Spinal cord (tissue), 10 donors: Measurements from ENCODE around the gene LMO3. TPM values are rescaled to one million over a fixed set of nuclear protein-coding genes. Genes with fewer than 3 reads are reported as not detected.

Source experiments
- DNase-seq, 6 donors: peaks; one replicate each; pipeline versions ENCODE4 v3.0.0 to v3.0.0-alpha.2; 2013 to 2015; ENCODE audit warnings: low spot score in 6 of 6, low read depth in 4 of 6
- H3K27ac ChIP-seq: one replicate; pipeline ENCODE4 v1.5.1; 2013; ENCODE audit warnings: low read depth, low read length, control low read depth
- H3K27me3 ChIP-seq: one replicate; pipeline ENCODE4 v1.6.1; 2013; ENCODE audit warnings: low read length; ENCODE audit not compliant: control insufficient read depth, insufficient read depth
- H3K36me3 ChIP-seq: one replicate; pipeline ENCODE4 v1.6.1; 2013; ENCODE audit warnings: low read length; ENCODE audit not compliant: control insufficient read depth, insufficient read depth
- H3K4me1 ChIP-seq: one replicate; pipeline ENCODE4 v1.6.1; 2013; ENCODE audit warnings: low read length; ENCODE audit not compliant: control insufficient read depth, insufficient read depth
- H3K4me3 ChIP-seq: one replicate; pipeline ENCODE4 v1.5.1; 2013; ENCODE audit warnings: low read depth, low read length, control low read depth
- H3K9me3 ChIP-seq: one replicate; pipeline ENCODE4 v1.6.1; 2013; ENCODE audit warnings: low read length; ENCODE audit not compliant: control insufficient read depth, insufficient read depth
- WGBS: methylation state at CpG from one replicate; pipeline ENCODE4 v1.1.5; 2013; ENCODE audit warnings: missing lambda C conversion rate; ENCODE audit not compliant: insufficient coverage; 5-methylcytosine and 5-hydroxymethylcytosine counted together
- polyA plus RNA-seq, 2 donors: library from polyadenylated mRNA; unstranded; fragments of 120-200 nt; gene quantifications; one replicate each; pipeline ENCODE4 v1.2.1, GENCODE V29; 2013; ENCODE audit not compliant: insufficient read length in 2 of 2
- total RNA-seq, 2 donors: library from RNA; depleted of rRNA in 1 of 2; stranded (reverse); fragments of 120-200 nt in 1 of 2; fragments of >200 nt in 1 of 2; gene quantifications; one replicate each; pipeline versions ENCODE4 v1.2.3 to v1.2.4, GENCODE V29; 2013 to 2014
- donor health status: healthy.

The LMO3 gene
- total and polyA plus RNA-seq, 4 donors: 56.1 to 113 (median 85.2) TPM

DNA sequence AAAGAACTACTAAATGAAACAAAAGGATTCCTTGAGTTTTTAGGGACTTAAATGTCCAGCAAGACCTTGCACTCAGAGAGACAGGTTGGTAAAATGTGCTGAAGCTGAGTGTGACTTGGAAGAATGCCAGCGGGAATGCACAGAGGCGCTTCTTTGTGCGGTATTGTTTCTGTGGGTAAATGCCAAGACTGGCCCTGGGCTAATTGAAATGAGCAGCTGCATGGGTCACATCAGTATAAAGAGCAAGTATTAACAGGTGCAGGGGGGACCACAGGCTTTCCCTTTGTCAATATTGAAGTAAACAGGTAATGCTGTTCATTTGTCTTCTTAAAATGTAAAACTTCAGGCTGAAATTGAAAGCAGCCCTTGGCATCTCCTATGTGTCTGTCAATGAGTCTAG lies 74.3 kb downstream of the LMO3 start:
- Histone ChIP-seq H3K27me3 (no peaks in the 10 kb centered on the region), H3K4me1 (no peaks in the 10 kb centered on the region), H3K36me3 (no peaks in the 10 kb centered on the region), H3K4me3 (no peak overlapping the region), H3K9me3 (no peaks in the 10 kb centered on the region), H3K27ac (no peak overlapping the region)
- peak; percentile 35 to 90 (median 54) for DNase-seq
- WGBS: 46% methylated on average over 3 of the region's 3 CpGs

GRCh38 chr12:16530268-16530850 lies 75.6 kb downstream of the LMO3 start:
- no peaks in the 10 kb centered on the region for H3K36me3 ChIP-seq
- no peaks in the 10 kb centered on the region for H3K4me1 ChIP-seq
- 56% methylated on average over 1 of the region's 2 CpGs for WGBS
- H3K9me3 ChIP-seq: no peaks in the 10 kb centered on the region
- H3K27ac ChIP-seq: no peak overlapping the region
- DNase-seq: no peak
- no peaks in the 10 kb centered on the region for H3K27me3 ChIP-seq
- no peak overlapping the region for H3K4me3 ChIP-seq

DNA sequence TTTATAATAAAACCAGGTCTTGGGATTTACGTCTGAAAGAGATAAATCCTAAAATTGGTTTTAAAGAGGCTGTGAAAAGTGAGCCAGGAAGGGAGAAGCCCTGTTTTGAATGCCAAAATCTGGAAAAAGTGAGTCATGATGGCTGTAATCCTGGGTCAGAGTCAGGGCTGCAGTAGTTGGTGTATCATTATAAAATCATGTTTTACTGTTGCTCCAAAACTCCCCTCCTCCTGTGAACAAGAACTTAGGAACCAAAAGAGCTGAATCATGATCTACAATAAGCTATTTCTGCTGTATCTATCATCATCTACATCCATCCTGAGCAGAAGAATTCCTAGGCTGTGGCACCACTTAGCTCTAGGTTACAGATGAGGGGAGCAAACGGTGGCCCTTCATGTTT lies 79.3 kb downstream of the LMO3 start:
- H3K4me3 ChIP-seq: no peak overlapping the region
- whole genome bisulfite sequencing: 100% methylated on average over 1 of the region's 2 CpGs
- H3K4me1 ChIP-seq: no peaks in the 10 kb centered on the region
- DNase-seq: no peak
- H3K27me3 ChIP-seq: no peaks in the 10 kb centered on the region
- H3K27ac ChIP-seq: no peak overlapping the region
- H3K36me3 ChIP-seq: no peaks in the 10 kb centered on the region
- H3K9me3 ChIP-seq: no peaks in the 10 kb centered on the region

DNA sequence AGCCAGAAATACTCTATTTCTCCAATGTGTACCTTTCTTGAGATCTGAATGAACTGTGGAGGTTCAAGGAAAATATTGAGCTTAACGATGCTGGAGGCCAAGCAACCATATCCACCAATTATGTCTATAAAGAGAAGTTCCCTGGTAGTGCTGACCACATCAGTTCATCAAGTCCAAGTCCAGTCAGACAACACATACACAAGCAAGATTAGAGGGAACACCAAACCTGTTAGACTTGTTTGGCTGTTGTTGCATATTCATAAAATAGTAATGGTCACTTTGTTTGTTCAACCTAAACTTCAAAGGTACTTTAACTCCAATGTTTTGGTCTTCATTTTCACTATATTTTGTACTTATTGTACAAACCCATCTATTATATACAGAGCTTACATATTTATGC lies 81.6 kb downstream of the LMO3 start:
- Histone ChIP-seq H3K27me3 (no peaks in the 10 kb centered on the region), H3K4me3 (no peak overlapping the region), H3K9me3 (no peaks in the 10 kb centered on the region), H3K27ac (no peak overlapping the region), H3K36me3 (no peaks in the 10 kb centered on the region), H3K4me1 (no peaks in the 10 kb centered on the region)
- WGBS: no CpG with 5 or more reads among the region's 1 CpG
- DNase-seq: no peak

DNA sequence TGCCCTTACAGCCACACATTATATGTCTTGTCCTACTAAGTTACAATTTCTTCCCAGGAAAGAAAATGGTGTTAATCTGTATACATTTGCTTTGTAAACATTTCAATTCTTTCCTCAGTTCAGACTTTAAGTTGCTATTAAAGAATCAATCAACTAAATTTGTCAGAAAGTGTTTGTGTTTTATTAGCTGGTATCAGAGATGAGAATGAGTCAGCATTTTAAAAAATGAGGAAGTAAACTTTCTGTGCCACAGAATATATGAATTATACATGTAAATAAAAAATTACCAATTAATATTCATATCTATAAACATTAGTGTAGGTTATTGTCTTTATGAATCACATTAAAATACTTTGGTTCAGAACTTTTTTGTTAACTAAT lies 82.0 kb downstream of the LMO3 start:
- Histone ChIP-seq H3K36me3 (no peaks in the 10 kb centered on the region), H3K4me3 (no peak overlapping the region), H3K9me3 (no peaks in the 10 kb centered on the region), H3K4me1 (no peaks in the 10 kb centered on the region), H3K27me3 (no peaks in the 10 kb centered on the region), H3K27ac (no peak overlapping the region)
- DNase-seq: no peak

- no CpG with 5 or more reads among the region's 5 CpGs for WGBS
- no peak overlapping the region for H3K4me3 ChIP-seq
- DNase-seq: no peak
Observed at GRCh38 chr12:16523284-16523950, 82.5 kb downstream of the LMO3 start.

GRCh38 chr12:16520328-16520727 lies 85.6 kb downstream of the LMO3 start:
- H3K9me3 ChIP-seq: no peaks in the 10 kb centered on the region
- no peaks in the 10 kb centered on the region for H3K36me3 ChIP-seq
- WGBS: 94% methylated on average over 2 of the region's 6 CpGs
- H3K4me1 ChIP-seq: no peaks in the 10 kb centered on the region
- no peaks in the 10 kb centered on the region for H3K27me3 ChIP-seq
- no peak overlapping the region for H3K4me3 ChIP-seq
- DNase-seq: no peak
- no peak overlapping the region for H3K27ac ChIP-seq

More at GRCh38 chr12:16523284-16523950, 82.5 kb downstream of the LMO3 start:
- H3K27ac ChIP-seq: no peak overlapping the region
- H3K4me1 ChIP-seq: no peaks in the 10 kb centered on the region
- H3K9me3 ChIP-seq: no peaks in the 10 kb centered on the region
- H3K36me3 ChIP-seq: no peaks in the 10 kb centered on the region
- H3K27me3 ChIP-seq: no peaks in the 10 kb centered on the region

DNA sequence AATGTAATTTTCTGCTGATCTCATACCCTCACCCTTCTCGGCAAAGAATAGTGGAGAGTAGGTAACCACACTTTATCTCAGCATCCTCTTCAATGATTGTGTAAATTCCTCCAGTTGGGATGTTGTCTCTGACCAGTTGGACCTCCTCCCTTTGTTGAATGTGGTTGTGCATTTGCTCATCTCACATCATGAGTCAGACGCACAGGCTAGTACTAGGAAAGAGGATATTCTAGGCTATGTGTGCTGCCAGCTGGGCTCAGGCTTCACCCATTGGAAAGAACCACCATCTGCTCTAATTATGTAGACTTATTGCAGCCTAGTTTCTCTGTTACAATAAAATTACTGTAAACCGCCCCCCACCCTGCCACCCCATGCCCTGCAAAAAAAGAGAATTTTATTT lies 90.3 kb downstream of the LMO3 start:
- Histone ChIP-seq H3K4me3 (no peak overlapping the region), H3K36me3 (no peaks in the 10 kb centered on the region), H3K27ac (no peak overlapping the region), H3K4me1 (no peaks in the 10 kb centered on the region), H3K27me3 (no peaks in the 10 kb centered on the region), H3K9me3 (no peaks in the 10 kb centered on the region)
- no peak for DNase-seq
- 100% methylated on average over 1 of the region's 3 CpGs for WGBS

GRCh38 chr12:16513231-16513630 lies 92.7 kb downstream of the LMO3 start:
- H3K27ac ChIP-seq: no peak overlapping the region
- DNase-seq: no peak

GRCh38 chr12:16509411-16509810 lies 96.6 kb downstream of the LMO3 start:
- no peak for DNase-seq
- 100% methylated on average over 1 of the region's 2 CpGs for WGBS
- H3K4me3 ChIP-seq: no peak overlapping the region

More at GRCh38 chr12:16513231-16513630, 92.7 kb downstream of the LMO3 start:
- 94% methylated on average over 15 of the region's 15 CpGs for WGBS
- no peaks in the 10 kb centered on the region for H3K36me3 ChIP-seq
- H3K4me3 ChIP-seq: no peak overlapping the region
- no peaks in the 10 kb centered on the region for H3K4me1 ChIP-seq
- no peaks in the 10 kb centered on the region for H3K27me3 ChIP-seq
- no peaks in the 10 kb centered on the region for H3K9me3 ChIP-seq

More at GRCh38 chr12:16509411-16509810, 96.6 kb downstream of the LMO3 start:
- no peaks in the 10 kb centered on the region for H3K27me3 ChIP-seq
- no peaks in the 10 kb centered on the region for H3K9me3 ChIP-seq
- no peak overlapping the region for H3K27ac ChIP-seq
- H3K4me1 ChIP-seq: no peaks in the 10 kb centered on the region
- no peaks in the 10 kb centered on the region for H3K36me3 ChIP-seq
